HepG2 (cell line): Measurements from ENCODE around the gene IPO5. TPM values are rescaled to one million over a fixed set of nuclear protein-coding genes. Genes with fewer than 3 reads are reported as not detected.
A peak's percentile ranks its signal among the peaks of the same experiment; 100 is the strongest.

Source experiments
- ATAC-seq: fragments of 200-7000 bp; cut with Tn5 transposase; 3 replicates; pipeline ENCODE4 v1.9.1; 2020; ENCODE audit warnings: mild to moderate bottlenecking, moderate library complexity
- BruUV-seq: library from RNA; stranded (reverse); fragments of 400-500 nt; replicated peaks from 2 replicates; lab custom pipeline; 2021; lab: Mats Ljungman, UMichigan
- CTCF ChIA-PET: fragments of 300-600 bp; formaldehyde crosslinking; extraction: SDS; loops from one replicate; lab custom pipeline; 2021; ENCODE audit warnings: low total read pairs, inconsistent platforms, low intra/inter-chr PET ratio; lab: Yijun Ruan, JAX
- POLR2A ChIA-PET: fragments of 350-600 bp; sonication (Branson Sonifier 250); formaldehyde crosslinking; loops from one replicate; lab custom pipeline; 2020; ENCODE audit warnings: antibody characterized with exemption, inconsistent platforms; lab: Yijun Ruan, JAX
- DNase-seq: peaks from one replicate; pipeline ENCODE4 v3.0.0-alpha.2; 2015; ENCODE audit warnings: low spot score
- FAIRE-seq: peaks from 3 replicates; lab custom pipeline; 2011; peaks lifted over from hg19 to GRCh38; lab: Jason Lieb, UNC
- H2AFZ ChIP-seq: one replicate; pipeline ENCODE4 v1.6.1; 2011; ENCODE audit warnings: low read length, inconsistent platforms
- H3K27ac ChIP-seq: fragments of 300-600 bp; 3 replicates; pipeline ENCODE4 v1.8.0; 2011; ENCODE audit warnings: mixed run types, mild to moderate bottlenecking, mixed read lengths, low read length, inconsistent platforms; ENCODE audit not compliant: insufficient read depth; ENCODE audit errors: extremely low read length
- H3K27me3 ChIP-seq, 2 experiments: fragments of 200-600 bp in 1 of 2; 2 replicates in 1 of 2; 3 replicates in 1 of 2; pipeline versions ENCODE4 v1.6.0 to v1.8.0; 2011; ENCODE audit warnings: low read length in 2 of 2, mild to moderate bottlenecking in 2 of 2, moderate library complexity in 2 of 2, inconsistent platforms in 1 of 2; ENCODE audit not compliant: insufficient read depth in 2 of 2, control insufficient read depth in 1 of 2
- H3K36me3 ChIP-seq, 2 experiments: fragments of 200-600 bp in 1 of 2; replicated peaks in 1 of 2; 2 replicates in 1 of 2; 3 replicates in 1 of 2; pipeline versions ENCODE4 v1.5.1 to v1.8.0; 2011; ENCODE audit warnings: low read length in 2 of 2, inconsistent platforms in 1 of 2; ENCODE audit not compliant: insufficient read depth in 2 of 2, control insufficient read depth in 1 of 2
- H3K4me1 ChIP-seq: 2 replicates; pipeline ENCODE4 v1.5.1; 2012; ENCODE audit warnings: low read length, inconsistent platforms; ENCODE audit not compliant: insufficient read depth
- H3K4me2 ChIP-seq: 2 replicates; pipeline ENCODE4 v1.6.0; 2011; ENCODE audit warnings: low read depth, low read length, inconsistent platforms
- H3K4me3 ChIP-seq, 3 experiments: fragments of 200-600 bp in 1 of 3; sonication (generic), shearing (Covaris generic) in 1 of 3; replicated peaks in 1 of 3; 2 replicates each; pipeline ENCODE4 v1.5.1; 2011 to 2016; ENCODE audit warnings: low read length in 3 of 3, inconsistent platforms in 2 of 3, low read depth in 2 of 3, mild to moderate bottlenecking in 2 of 3, control low read depth in 1 of 3, mixed read lengths in 1 of 3; ENCODE audit not compliant: insufficient read depth in 1 of 3
- H3K79me2 ChIP-seq: one replicate; pipeline ENCODE4 v1.6.1; 2011; ENCODE audit warnings: low read length, inconsistent platforms; ENCODE audit not compliant: insufficient read depth
- H3K9ac ChIP-seq: 2 replicates; pipeline ENCODE4 v1.6.0; 2011; ENCODE audit warnings: mild to moderate bottlenecking, low read depth, low read length, inconsistent platforms; ENCODE audit not compliant: insufficient read depth
- H3K9me3 ChIP-seq: 2 replicates; pipeline ENCODE4 v1.5.1; 2012; ENCODE audit warnings: mild to moderate bottlenecking, low read length
- H4K20me1 ChIP-seq: 2 replicates; pipeline ENCODE4 v1.6.0; 2011; ENCODE audit warnings: inconsistent platforms, mild to moderate bottlenecking, low read length, moderate library complexity; ENCODE audit not compliant: insufficient read depth
- NFYB ChIP-seq: sonication (generic); formaldehyde crosslinking; IDR thresholded peaks from 2 replicates; pipeline ENCODE4 v1.4.0; 2020; ENCODE audit warnings: missing genetic modification reagents
- PITX1 ChIP-seq: sonication (generic); formaldehyde crosslinking; IDR thresholded peaks from 2 replicates; pipeline ENCODE4 v1.5.1; 2020; ENCODE audit warnings: mild to moderate bottlenecking, missing genetic modification reagents
- PRMT3 ChIP-seq: sonication (generic); formaldehyde crosslinking; IDR thresholded peaks from 2 replicates; pipeline ENCODE4 v1.8.1; 2022; ENCODE audit warnings: low read depth, mild to moderate bottlenecking, moderate library complexity, missing genetic modification reagents, borderline replicate concordance
- PRPF4 ChIP-seq: fragments of 200-400 bp; formaldehyde crosslinking; IDR thresholded peaks from 2 replicates; pipeline ENCODE4 v1.6.1; 2016; ENCODE audit warnings: low read length, low read depth; ENCODE audit not compliant: poor library complexity, severe bottlenecking
- YEATS4 ChIP-seq: sonication (generic); formaldehyde crosslinking; IDR thresholded peaks from 2 replicates; pipeline ENCODE4 v1.4.0; 2020; ENCODE audit warnings: missing genetic modification reagents, borderline replicate concordance
- WGBS: methylation state at CpG from one replicate; pipeline ENCODE4 v1.1.6; 2017; ENCODE audit warnings: low lambda C conversion rate; 5-methylcytosine and 5-hydroxymethylcytosine counted together
- in situ Hi-C: cut with HindIII; loops from 2 replicates; pipeline ENCODE4 v1.10.0; 2017; ENCODE audit warnings: low pct_unique_long_range_greater_than_20kb; ENCODE audit not compliant: extremely low pct_ligation_motif_present
- intact Hi-C: fragments of 100-400 bp; cut with micrococcal nuclease; formaldehyde crosslinking; loops from one replicate; pipeline ENCODE4 v1.10.0; 2022; ENCODE audit not compliant: unreplicated experiment
- polyA plus RNA-seq, 8 experiments: library from polyadenylated mRNA; depleted of rRNA in 3 of 8; stranded (reverse) in 7 of 8; unstranded in 1 of 8; fragments of >200 nt; fragmentation: Illumina TruSeq in 4 of 8; extraction: Trizol in 4 of 8; gene quantifications; 2 replicates each; pipeline versions ENCODE4 v1.2.1 to v1.2.3, GENCODE V29; 2011 to 2016; ENCODE audit warnings: low read depth in 4 of 8, missing spikeins in 1 of 8, mixed read lengths in 1 of 8; ENCODE audit not compliant: insufficient read depth in 1 of 8
- total RNA-seq, 5 experiments: library from RNA; depleted of rRNA; stranded (reverse); fragments of >200 nt; fragmentation: Illumina TruSeq; extraction: Trizol; gene quantifications; 2 replicates each; pipeline ENCODE4 v1.2.3, GENCODE V29; 2016; ENCODE audit warnings: low read depth in 1 of 5
- TF ChIP-seq, protein P1 (sequence below): sonication (generic); formaldehyde crosslinking; IDR thresholded peaks from 2 replicates; pipeline ENCODE4 v1.4.0; 2020; ENCODE audit warnings: low read depth, mild to moderate bottlenecking, missing genetic modification reagents
- TF ChIP-seq, protein P2 (sequence below): sonication (generic); formaldehyde crosslinking; IDR thresholded peaks from 2 replicates; pipeline ENCODE4; 2020; ENCODE audit warnings: missing genetic modification reagents, mild to moderate bottlenecking, borderline replicate concordance
- TF ChIP-seq, protein P3 (sequence below): IDR thresholded peaks from 2 replicates; pipeline ENCODE4 v1.6.1; 2016; ENCODE audit warnings: low read depth, borderline replicate concordance
- TF ChIP-seq, protein P4 (sequence below), 2 experiments: sonication (generic) in 1 of 2; formaldehyde crosslinking in 1 of 2; IDR thresholded peaks; 2 replicates each; pipeline versions ENCODE4 v1.6.1 to v1.9.0; 2014 to 2022; ENCODE audit warnings: antibody characterized with exemption in 1 of 2, borderline replicate concordance in 1 of 2, inconsistent platforms in 1 of 2, low read depth in 1 of 2, missing genetic modification reagents in 1 of 2
- TF ChIP-seq, protein P5 (sequence below): sonication (generic); formaldehyde crosslinking; IDR thresholded peaks from 2 replicates; pipeline ENCODE4 v1.8.0; 2022; ENCODE audit warnings: missing genetic modification reagents, mild to moderate bottlenecking, inconsistent platforms, borderline replicate concordance

IPO5 gene
- total and polyA plus RNA-seq, 2 of the 13 experiments (the other 11 are each of a cell fraction or from before 2014, with no cell fraction given): 155 to 242 TPM

DNA sequence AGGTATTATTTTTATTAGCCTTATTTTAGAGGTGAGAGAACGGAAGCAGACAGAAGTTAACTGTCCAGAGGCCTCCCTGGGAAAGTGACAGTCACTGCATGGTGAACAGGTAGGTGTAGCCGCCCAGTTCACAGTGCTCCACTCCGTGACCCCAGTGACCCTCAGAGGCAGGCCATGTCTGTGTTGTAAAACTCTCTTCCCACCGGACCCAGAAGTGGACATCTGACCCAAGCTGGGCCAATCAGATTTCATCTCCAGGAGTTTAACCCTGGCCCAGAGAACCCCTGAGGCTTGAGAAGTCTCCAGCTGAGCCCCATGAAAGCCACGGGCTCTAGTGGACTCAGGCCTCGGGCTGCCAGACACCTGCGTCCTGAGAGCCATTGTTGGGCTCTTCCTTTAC lies 105.8 kb downstream of the IPO5 start:
- Histone ChIP-seq H2AFZ (no peak overlapping the region), H3K4me1 (peaks cover 27% of the 10 kb centered on the region), H4K20me1 (no peaks in the 10 kb centered on the region), H3K4me2 (peak overlapping the region; percentile 54), H3K4me3 (peak overlapping the region in 2 of 3 experiments; percentile 6 to 38; a peak in 2 of 6 replicates), H3K79me2 (no peaks in the 10 kb centered on the region), H3K27me3 (no peaks in the 10 kb centered on the region; a peak in 1 of 5 replicates), H3K36me3 (no peaks in the 10 kb centered on the region), H3K9ac (no peak overlapping the region), H3K27ac (no peak overlapping the region), H3K9me3 (no peaks in the 10 kb centered on the region)
- ChIA-PET CTCF (no interaction called here), POLR2A (no interaction called here)
- DNase-seq (no peak), FAIRE-seq (no peak), ATAC-seq (peak; percentile 88)
- in situ Hi-C loops (no loop called here), intact Hi-C loops (no loop called here)
- WGBS: 37% methylated on average over 4 of the region's 7 CpGs
- no TSS peak for BruUV-seq
- TF ChIP-seq, protein P1, sequence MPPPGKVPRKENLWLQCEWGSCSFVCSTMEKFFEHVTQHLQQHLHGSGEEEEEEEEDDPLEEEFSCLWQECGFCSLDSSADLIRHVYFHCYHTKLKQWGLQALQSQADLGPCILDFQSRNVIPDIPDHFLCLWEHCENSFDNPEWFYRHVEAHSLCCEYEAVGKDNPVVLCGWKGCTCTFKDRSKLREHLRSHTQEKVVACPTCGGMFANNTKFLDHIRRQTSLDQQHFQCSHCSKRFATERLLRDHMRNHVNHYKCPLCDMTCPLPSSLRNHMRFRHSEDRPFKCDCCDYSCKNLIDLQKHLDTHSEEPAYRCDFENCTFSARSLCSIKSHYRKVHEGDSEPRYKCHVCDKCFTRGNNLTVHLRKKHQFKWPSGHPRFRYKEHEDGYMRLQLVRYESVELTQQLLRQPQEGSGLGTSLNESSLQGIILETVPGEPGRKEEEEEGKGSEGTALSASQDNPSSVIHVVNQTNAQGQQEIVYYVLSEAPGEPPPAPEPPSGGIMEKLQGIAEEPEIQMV: peak; percentile 82
- TF ChIP-seq, protein P2, sequence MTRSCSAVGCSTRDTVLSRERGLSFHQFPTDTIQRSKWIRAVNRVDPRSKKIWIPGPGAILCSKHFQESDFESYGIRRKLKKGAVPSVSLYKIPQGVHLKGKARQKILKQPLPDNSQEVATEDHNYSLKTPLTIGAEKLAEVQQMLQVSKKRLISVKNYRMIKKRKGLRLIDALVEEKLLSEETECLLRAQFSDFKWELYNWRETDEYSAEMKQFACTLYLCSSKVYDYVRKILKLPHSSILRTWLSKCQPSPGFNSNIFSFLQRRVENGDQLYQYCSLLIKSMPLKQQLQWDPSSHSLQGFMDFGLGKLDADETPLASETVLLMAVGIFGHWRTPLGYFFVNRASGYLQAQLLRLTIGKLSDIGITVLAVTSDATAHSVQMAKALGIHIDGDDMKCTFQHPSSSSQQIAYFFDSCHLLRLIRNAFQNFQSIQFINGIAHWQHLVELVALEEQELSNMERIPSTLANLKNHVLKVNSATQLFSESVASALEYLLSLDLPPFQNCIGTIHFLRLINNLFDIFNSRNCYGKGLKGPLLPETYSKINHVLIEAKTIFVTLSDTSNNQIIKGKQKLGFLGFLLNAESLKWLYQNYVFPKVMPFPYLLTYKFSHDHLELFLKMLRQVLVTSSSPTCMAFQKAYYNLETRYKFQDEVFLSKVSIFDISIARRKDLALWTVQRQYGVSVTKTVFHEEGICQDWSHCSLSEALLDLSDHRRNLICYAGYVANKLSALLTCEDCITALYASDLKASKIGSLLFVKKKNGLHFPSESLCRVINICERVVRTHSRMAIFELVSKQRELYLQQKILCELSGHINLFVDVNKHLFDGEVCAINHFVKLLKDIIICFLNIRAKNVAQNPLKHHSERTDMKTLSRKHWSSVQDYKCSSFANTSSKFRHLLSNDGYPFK (CRISPR knock-in tag): no peak
- TF ChIP-seq, protein P3, sequence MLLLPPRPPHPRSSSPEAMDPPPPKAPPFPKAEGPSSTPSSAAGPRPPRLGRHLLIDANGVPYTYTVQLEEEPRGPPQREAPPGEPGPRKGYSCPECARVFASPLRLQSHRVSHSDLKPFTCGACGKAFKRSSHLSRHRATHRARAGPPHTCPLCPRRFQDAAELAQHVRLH (CRISPR knock-in tag): 0 out of 2 replicates have a peak, but pooled peaks have one; percentile 20
- TF ChIP-seq, protein P4, sequence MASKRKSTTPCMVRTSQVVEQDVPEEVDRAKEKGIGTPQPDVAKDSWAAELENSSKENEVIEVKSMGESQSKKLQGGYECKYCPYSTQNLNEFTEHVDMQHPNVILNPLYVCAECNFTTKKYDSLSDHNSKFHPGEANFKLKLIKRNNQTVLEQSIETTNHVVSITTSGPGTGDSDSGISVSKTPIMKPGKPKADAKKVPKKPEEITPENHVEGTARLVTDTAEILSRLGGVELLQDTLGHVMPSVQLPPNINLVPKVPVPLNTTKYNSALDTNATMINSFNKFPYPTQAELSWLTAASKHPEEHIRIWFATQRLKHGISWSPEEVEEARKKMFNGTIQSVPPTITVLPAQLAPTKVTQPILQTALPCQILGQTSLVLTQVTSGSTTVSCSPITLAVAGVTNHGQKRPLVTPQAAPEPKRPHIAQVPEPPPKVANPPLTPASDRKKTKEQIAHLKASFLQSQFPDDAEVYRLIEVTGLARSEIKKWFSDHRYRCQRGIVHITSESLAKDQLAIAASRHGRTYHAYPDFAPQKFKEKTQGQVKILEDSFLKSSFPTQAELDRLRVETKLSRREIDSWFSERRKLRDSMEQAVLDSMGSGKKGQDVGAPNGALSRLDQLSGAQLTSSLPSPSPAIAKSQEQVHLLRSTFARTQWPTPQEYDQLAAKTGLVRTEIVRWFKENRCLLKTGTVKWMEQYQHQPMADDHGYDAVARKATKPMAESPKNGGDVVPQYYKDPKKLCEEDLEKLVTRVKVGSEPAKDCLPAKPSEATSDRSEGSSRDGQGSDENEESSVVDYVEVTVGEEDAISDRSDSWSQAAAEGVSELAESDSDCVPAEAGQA (IDR thresholded peaks at IDR 0.05; ENCODE audit: low read depth): no peak
- TF ChIP-seq, protein P4 (CRISPR knock-in tag; IDR thresholded peaks at IDR 0.05; ENCODE audit: borderline replicate concordance): no peak
- TF ChIP-seq PITX1 (CRISPR knock-in tag) (no peak), NFYB (CRISPR knock-in tag) (0 out of 2 replicates have a peak, but pooled peaks have one; percentile 27), YEATS4 (CRISPR knock-in tag) (no peak), PRPF4 (no peak), PRMT3 (CRISPR knock-in tag) (no peak)
- TF ChIP-seq, protein P5, sequence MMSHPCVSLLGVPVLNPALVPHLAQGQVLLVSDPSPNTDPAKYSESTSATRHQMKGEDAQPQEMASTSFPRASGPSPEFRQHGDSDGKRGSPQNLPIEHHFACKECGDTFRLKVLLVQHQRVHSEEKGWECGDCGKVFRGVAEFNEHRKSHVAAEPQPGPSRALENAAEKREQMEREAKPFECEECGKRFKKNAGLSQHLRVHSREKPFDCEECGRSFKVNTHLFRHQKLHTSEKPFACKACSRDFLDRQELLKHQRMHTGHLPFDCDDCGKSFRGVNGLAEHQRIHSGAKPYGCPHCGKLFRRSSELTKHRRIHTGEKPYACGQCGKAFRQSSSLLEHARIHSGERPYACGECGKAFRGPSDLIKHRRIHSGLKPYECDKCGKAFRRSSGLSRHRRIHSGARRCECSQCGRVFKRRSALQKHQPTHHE (CRISPR knock-in tag): no peak
